ENCODE results near the gene MACROD2.

The MACROD2 gene

DNA sequence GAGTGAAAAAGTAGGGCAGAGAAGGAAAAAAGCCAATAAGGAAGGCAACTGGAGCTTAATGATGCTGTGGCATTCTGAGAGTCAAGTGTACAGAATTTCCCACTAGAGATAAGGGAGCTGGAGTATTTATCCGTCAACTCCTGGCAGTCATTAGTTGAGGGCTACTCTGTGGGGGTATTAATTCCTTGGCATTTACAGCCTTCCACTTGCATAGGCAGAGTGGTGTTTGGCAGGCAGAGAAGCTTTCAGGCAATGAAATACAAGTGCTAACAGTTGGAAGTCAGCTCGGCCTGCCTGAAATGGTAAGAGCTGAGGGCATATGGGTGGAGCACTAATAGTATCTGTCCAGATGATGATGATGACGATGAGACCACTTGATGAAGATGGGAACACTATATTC, 549.4 kb downstream of the MACROD2 start:
- no peak for DNase-seq

GRCh38 chr20:14550655-14551054, 555.3 kb downstream of the MACROD2 start:
- DNase-seq, result no peak

GRCh38 chr20:14553774-14554534, 558.6 kb downstream of the MACROD2 start:
- peak; percentile 55 for DNase-seq

- no peak for DNase-seq
Observed at GRCh38 chr20:14555676-14556075, 560.4 kb downstream of the MACROD2 start.

GRCh38 chr20:14556206-14556605, 560.9 kb downstream of the MACROD2 start:
- peak; percentile 20 for DNase-seq

DNA sequence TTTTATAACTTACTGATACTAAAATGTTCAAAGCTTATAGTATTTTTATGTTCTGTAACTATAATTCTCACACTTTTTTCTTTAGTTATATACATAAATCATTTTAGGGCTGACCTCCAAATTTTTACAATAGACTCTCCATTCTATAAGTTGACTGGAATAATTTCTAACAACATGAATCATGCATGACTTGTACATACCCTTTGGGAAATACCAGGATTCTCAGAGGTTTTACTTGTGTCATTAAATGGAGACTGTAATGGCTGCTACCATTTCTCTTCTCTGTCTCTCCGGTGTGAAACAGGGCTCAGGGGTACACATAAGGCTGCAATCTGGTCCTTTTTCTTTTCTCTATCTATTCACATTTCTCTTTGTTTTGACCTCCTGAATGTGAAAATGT, 564.3 kb downstream of the MACROD2 start:
- peak; percentile 35 for DNase-seq

GRCh38 chr20:14561741-14562221, 566.5 kb downstream of the MACROD2 start:
- peak; percentile 74 for DNase-seq

- no peak for DNase-seq
Observed at GRCh38 chr20:14562981-14563380, 567.7 kb downstream of the MACROD2 start.

DNA sequence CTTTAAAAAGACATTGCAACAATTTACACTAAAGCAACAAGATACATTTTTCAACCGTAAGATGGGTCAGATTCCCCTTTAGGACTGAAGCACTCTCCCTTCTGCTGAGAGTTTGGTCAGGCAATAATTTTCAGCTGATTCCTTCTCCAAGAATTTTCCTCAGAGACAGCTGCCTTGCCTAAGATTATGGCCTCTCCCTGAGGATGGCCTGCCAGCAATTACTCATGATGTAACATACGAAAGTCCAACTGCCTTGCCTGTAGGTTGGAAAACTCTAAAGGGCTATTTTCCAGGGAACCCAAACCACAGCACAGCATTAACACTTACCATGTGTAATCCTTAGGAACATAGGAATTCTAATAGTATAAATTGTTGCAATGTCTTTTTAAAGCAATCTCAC, 571.2 kb downstream of the MACROD2 start:
- peak; percentile 97 for DNase-seq

GRCh38 chr20:14568225-14568624, 572.9 kb downstream of the MACROD2 start:
- DNase-seq, result peak; percentile 73

DNA sequence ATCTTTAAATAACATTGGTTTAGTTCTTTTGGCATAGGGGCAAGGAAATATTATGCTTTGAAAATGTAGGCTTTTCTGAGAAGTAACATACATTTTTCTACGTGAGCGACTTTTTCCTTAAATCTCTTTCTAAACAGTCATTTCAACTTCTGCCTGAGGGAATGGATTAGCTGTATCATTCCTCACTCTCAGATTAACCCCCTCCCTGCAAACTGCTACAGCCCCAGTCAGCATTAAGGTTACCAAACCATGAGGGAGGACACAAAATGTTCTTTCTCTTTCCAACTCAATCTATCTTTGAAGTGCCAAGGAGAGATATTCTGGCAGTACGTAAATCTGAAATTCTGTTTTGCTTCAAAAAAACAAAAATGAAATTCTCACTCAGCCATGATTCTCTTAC, 573.4 kb downstream of the MACROD2 start:
- no peak for DNase-seq

GRCh38 chr20:14569641-14570040, 574.3 kb downstream of the MACROD2 start:
- peak; percentile 52 for DNase-seq

- no peak for DNase-seq
Observed at GRCh38 chr20:14570811-14571210, 575.5 kb downstream of the MACROD2 start.

GRCh38 chr20:14573676-14574075, 578.4 kb downstream of the MACROD2 start:
- no peak for DNase-seq

DNA sequence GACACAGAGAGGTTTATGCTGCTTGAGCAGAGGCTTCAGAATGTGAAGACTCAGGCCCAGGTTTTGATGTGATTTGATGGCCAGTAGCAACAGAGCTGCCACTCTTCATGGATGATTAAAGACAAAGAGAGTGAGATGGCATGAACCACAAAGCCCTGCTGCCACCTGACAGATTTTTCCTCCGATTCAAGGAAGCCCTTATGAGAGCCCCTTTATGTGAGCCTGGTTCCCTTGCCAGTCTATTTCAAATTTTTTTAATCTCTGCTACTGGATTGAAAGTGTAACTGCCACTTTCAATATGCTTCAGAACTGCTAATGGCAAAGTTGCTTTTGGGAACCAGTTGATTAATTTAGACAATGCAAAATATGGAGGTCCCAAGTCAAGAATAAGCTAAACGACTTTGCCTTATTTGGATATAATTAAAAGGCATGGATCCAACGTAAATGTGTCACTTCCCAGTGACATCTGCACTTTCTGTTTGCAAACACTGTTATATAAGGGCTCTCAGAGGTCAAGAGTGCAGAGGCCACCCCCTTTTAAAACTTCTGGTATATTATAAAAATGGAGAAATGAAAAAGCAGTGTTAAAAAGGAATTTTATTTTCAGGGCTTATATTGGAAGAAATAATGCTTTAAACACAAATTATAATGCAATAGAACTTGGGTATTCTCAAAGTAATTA, 581.0 kb downstream of the MACROD2 start:
- DNase-seq, result no peak

DNA sequence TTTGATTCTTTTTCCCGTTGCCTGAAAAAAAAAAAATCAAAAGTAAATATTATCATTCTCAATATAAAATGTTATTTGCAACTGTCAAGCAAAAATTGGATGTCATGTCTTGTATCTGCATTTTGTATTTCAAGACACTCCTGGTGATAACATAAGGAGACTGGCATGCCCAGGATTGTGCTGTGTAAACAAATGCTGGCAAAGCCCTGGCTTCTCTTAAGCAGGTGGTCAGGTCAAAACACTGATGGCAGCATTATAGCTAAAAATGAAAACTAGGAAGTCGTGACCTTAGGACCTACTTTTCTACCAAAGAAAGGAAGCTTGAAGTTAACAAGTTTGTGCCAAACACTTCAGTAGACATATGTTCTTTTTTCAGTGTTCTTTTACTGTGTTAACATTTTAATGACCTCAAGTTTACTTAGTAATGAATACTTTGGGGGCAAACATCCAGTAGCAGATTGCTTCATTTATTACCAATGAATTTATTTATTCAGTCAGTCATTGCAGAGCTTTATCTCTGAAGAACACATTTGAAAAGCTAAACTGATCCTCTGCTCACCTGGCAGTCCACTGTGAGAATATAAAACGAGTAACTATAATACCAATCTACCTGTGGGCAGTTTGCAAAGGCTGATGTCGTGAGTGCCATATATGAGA, 585.2 kb downstream of the MACROD2 start:
- no peak for DNase-seq

DNA sequence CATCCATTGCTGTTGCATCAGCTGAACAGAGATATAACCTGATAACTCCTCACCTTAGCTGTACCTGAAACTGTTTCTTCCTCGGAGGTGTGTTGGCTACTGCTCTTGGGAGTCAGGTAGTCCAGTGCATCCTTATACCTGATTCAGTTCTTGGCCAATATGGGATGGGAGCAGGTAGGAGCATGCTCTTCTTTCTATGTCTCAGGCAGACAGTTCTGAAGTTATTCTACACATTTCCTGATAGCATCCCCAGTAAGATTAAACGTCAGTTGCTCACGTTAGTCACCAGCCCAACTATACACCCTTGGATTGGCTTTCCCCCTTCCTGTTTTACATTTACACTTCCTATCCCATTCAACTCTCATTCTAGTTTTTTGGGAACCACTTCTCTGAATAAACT, 586.4 kb downstream of the MACROD2 start:
- DNase-seq, result no peak

DNA sequence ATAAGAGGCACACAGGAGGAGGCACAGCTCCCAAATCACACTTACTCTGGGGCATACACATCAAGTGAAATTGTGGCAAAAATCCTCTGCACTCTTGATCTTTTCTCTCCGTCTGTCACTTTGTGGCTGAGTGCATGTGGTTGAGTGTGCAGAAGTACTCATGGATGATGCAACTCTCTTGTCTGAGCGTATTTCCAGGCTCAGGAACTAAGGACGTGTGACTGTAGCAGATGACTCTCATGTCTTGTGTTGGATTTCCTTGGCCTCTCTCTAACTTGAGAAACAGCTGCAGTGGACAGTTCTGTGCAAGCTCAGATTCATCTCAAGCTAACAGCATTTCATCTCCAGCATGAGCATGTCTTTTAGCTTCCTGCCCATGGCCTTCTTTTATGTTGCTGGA, 587.5 kb downstream of the MACROD2 start:
- DNase-seq, result peak; percentile 68

- DNase-seq, result peak; percentile 29
Observed at GRCh38 chr20:14583413-14583812, 588.1 kb downstream of the MACROD2 start.

DNA sequence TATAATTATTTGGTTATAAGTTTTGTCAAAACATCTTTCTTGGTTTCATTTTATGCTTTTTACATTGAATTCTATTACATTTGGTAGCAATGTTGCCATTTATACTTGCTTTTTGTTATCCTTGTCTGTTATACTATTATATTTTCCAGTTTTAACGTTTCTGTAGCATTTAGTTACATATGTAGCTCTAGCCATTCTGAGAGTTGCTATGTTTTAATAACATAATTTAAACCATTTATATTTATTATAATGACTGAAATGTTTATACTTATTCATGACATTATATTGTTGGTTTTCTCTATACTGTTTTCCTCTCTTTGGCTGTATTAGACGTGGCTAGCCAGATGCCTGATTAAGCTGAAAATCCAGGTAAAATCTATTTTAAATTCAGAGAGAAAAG, 594.1 kb downstream of the MACROD2 start:
- no peak for DNase-seq

GRCh38 chr20:14595051-14595450, 599.7 kb downstream of the MACROD2 start:
- DNase-seq, result no peak

GRCh38 chr20:14597206-14597715, 601.9 kb downstream of the MACROD2 start:
- DNase-seq, result no peak

GRCh38 chr20:14599613-14600012, 604.3 kb downstream of the MACROD2 start:
- DNase-seq, result no peak

All from fibroblast of skin of abdomen (primary cell).